GM19238 (cell line): Measurements from ENCODE around the gene TMEM151B.
A peak's percentile ranks its signal among the peaks of the same experiment; 100 is the strongest.
"Not testable (repeated sequence)": the region's sequence is repeated elsewhere in the genome, so short reads cannot be mapped to it uniquely, and the experiment has no call there.

Experiments
- DNase-seq: peaks from one replicate; pipeline ENCODE4 v3.0.0; 2011; ENCODE audit warnings: low spot score; ENCODE audit not compliant: insufficient read length

TMEM151B gene

GRCh38 chr6:44304282-44305199, 34.3 kb downstream of the TMEM151B start:
- peak; percentile 56 for DNase-seq

GRCh38 chr6:44305200-44305725, 35.0 kb downstream of the TMEM151B start:
- DNase-seq, result no peak

- DNase-seq, result no peak
Measured at GRCh38 chr6:44306710-44307109, 36.5 kb downstream of the TMEM151B start.

GRCh38 chr6:44307217-44307616, 37.0 kb downstream of the TMEM151B start:
- no peak for DNase-seq

GRCh38 chr6:44309092-44309491, 38.8 kb downstream of the TMEM151B start:
- DNase-seq, result no peak

- no peak for DNase-seq
Measured at GRCh38 chr6:44309631-44310030, 39.4 kb downstream of the TMEM151B start.

- no peak for DNase-seq
Measured at GRCh38 chr6:44310241-44310640, 40.0 kb downstream of the TMEM151B start.

GRCh38 chr6:44311304-44311703, 41.1 kb downstream of the TMEM151B start:
- no peak for DNase-seq

- no peak for DNase-seq
Measured at GRCh38 chr6:44311767-44312166, 41.5 kb downstream of the TMEM151B start.

GRCh38 chr6:44312901-44313788, 42.9 kb downstream of the TMEM151B start, which contains the start of gene AARS2:
TSS of gene AARS2 (minus strand) at chr6:44313347. CDS start at chr6:44313323, 24 bp downstream.
- DNase-seq, result peak; percentile 85

- not testable (repeated sequence) for DNase-seq
Measured at GRCh38 chr6:44314657-44315056, 44.4 kb downstream of the TMEM151B start.

GRCh38 chr6:44315516-44315915, 45.3 kb downstream of the TMEM151B start:
- DNase-seq, result no peak

- DNase-seq, result no peak
Measured at GRCh38 chr6:44315951-44316350, 45.7 kb downstream of the TMEM151B start.

- no peak for DNase-seq
Measured at GRCh38 chr6:44316481-44316880, 46.2 kb downstream of the TMEM151B start.

- DNase-seq, result not testable (repeated sequence)
Measured at GRCh38 chr6:44317136-44317631, 46.9 kb downstream of the TMEM151B start.

- DNase-seq, result no peak
Measured at GRCh38 chr6:44321210-44321609, 51.0 kb downstream of the TMEM151B start.

GRCh38 chr6:44327096-44327495, 56.8 kb downstream of the TMEM151B start:
- DNase-seq, result no peak

- DNase-seq, result no peak
Measured at GRCh38 chr6:44327760-44328159, 57.5 kb downstream of the TMEM151B start.

- DNase-seq, result not testable (repeated sequence)
Measured at GRCh38 chr6:44328203-44328602, 58.0 kb downstream of the TMEM151B start.

GRCh38 chr6:44329858-44330257, 59.6 kb downstream of the TMEM151B start:
- no peak for DNase-seq

- DNase-seq, result no peak
Measured at GRCh38 chr6:44332585-44332984, 62.3 kb downstream of the TMEM151B start.
